GM21423 (cell line): ENCODE measurements around the gene NUDT1.

Experiments used
- ATAC-seq: cut with Tn5 transposase; IDR thresholded peaks from one replicate; pipeline ENCODE4 v1.9.1; 2021; ENCODE audit warnings: mild to moderate bottlenecking, moderate library complexity; ENCODE audit not compliant: unreplicated experiment

Gene NUDT1

DNA sequence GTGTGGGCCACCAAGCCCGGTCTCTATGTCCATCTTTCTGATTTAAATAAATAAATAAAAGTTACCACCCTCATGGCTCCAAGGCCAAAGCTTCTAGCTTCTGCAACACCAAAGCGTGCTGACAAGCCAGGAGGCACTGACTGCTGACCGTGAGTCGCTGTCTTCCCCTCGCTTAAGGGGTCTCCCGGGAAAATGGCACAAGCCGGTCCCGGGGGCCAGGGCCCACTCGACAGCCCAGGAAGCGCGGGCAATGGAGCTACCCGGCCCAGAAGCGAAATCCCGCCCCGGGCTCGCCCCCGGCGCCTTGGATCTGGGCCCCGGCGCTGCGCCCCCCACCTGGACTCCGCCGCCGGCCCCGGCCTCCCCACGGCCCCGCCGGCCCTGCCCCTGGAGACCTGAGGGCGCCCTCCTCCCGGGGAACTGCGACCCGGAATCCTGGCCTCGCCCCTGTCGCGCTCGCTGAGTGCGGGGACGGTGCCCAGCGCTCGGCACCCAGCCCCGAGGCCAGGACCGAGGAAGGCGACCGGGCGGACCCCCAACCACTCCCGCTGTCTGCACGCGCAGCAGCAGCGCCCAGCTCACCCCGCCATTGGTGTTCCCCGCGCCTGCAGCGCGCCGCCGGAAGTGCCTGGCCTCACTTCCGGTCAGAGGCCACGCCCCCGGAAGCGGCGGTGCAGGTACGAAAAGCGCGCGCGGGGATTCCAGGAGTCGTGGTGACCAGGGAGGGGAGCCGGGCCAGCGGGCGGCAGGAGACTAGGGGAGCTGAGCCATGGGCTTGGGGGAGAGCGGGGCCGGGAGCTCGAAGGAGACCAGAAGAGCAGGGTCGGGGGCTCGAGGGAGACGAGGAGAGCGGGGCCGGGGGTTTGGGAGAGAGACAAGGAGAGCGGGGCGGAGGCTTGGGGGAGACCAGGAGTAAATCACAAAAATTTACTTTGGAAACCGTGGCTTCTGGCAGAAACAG lies at the start of gene NUDT1, which contains the start of gene MRM2:
TSS of gene NUDT1 (plus strand) at position 647 of the 961 bp plus-strand sequence. CDS start 2,349 bp downstream, outside the sequence.
TSS of gene MRM2 (minus strand) at position 626 of the 961 bp plus-strand sequence. CDS start at position 590, 36 bp downstream.
- ATAC-seq: peak; percentile 76

- ATAC-seq: no peak
Observed at GRCh38 chr7:2192831-2193534, 49.0 kb upstream of the NUDT1 start.

DNA sequence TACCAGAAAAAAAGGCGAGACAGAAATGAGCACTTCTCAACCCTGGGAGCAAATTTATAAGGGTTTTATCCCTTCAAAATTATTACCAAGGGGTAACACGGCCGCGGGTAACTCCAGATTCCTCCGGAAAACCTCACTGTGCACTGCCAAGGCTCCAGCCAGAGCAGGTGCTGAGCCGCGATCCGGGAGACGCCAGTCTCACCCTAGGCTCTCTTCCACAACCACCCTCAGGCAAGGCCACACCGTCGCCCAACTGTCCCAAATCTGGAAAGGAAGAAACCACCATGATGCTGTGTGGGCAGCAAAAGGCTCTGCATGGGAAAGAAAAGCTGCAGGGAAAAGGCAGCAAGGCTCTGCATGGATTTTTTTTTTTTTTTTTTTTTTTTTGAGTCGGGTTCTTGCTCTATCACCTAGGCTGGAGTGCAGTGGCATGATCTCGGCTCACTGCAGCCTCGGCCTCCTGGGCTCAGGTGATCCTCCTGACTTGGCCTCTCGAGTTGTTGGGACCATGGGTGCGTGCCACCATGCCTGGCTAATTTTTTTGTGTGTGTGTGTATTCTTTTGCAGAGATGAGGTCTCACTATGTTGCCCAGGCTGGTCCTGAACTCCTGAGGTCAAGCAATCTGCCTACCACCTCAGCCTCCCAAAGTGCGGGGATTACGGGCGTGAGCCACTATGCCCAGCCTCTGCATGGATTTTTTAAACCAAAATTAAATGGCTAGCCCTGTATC lies 48.3 kb upstream of the NUDT1 start:
- ATAC-seq: no peak

- ATAC-seq: no peak
Observed at GRCh38 chr7:2195400-2196246, 46.4 kb upstream of the NUDT1 start.

- ATAC-seq: no peak
Observed at GRCh38 chr7:2196381-2197378, 45.3 kb upstream of the NUDT1 start.

- no peak for ATAC-seq
Observed at GRCh38 chr7:2197436-2198155, 44.4 kb upstream of the NUDT1 start.

DNA sequence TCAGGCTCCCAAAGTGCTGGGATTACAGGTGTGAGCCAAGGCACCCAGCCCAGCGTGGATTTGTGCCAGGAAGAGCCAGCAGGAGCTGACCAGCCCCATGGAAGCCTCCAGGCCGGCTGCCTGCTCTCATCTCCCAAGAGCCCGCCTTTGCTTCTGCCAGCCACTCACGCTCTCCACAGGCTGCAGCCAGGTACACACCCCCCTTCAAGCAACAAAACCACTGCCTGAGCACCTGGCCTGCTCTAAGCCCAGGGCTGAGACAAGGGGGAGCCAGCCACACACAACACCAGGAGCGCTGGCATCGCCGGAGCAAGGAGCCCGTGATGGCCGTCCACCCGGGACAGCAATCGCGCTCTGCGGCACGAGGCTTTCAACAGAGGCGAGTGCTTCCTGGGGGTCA lies 43.8 kb upstream of the NUDT1 start:
- ATAC-seq: no peak

DNA sequence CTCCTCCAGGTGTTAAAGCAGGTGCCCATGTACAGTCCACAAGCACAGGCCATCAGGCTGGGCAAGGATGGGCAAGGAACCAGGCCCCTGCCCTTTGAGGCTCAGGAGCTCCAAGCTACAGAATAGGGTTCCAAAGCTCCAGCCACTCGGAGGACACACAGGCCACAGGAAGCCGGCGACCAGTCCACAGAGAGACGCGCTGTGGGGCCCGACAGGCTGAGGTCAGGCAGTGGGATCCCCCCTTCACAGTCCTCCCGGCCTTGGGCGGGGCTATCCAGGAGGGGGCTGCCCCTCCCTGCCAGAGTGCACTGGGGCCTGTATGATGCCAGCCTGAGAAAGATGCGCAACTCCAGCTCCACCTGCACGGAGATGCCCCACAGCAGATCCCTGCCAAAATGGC lies 43.3 kb upstream of the NUDT1 start:
- ATAC-seq: no peak

DNA sequence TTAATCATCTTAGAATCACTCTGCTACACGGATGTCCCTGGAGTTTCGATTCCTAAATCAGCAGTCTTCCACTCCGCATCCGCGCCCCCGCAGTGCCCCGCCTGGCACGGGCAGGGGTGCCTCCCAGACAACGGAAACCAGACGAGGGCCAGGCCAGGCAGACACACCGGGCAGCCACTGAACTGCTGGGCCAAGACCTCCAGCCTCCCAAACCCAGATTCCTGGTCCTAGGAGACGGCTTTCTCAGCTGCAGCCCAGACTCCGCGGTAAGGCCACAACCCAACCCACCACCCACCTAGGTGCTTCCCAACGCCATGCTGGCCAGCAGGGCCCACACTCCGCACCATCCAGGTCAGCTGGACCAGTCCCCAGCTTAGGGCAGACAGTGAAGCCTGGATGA lies 42.5 kb upstream of the NUDT1 start:
- ATAC-seq: no peak

GRCh38 chr7:2199956-2200583 lies 42.0 kb upstream of the NUDT1 start:
- ATAC-seq: no peak

DNA sequence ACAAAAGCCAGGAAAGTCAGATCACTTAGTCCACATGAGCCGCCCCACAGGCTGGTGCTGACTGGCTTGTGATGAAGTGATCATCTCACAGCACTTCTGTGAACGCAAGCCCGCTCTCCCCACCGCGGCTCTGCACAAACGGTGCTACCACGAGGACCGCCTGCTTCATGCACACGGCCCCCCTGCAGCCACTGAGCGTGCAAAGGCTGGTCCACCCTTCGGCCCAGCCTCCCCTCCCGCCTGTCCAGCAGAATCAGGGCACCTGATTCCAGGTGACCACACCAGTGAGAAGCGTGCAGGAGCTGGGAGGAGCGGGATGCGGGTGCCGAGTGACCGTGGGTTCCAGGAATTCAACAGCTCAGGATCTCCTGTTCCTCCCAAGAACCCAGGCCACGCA lies 41.4 kb upstream of the NUDT1 start:
- ATAC-seq: no peak

GRCh38 chr7:2201128-2201527 lies 40.9 kb upstream of the NUDT1 start:
- ATAC-seq: no peak

GRCh38 chr7:2201686-2202360 lies 40.2 kb upstream of the NUDT1 start:
- ATAC-seq: no peak

DNA sequence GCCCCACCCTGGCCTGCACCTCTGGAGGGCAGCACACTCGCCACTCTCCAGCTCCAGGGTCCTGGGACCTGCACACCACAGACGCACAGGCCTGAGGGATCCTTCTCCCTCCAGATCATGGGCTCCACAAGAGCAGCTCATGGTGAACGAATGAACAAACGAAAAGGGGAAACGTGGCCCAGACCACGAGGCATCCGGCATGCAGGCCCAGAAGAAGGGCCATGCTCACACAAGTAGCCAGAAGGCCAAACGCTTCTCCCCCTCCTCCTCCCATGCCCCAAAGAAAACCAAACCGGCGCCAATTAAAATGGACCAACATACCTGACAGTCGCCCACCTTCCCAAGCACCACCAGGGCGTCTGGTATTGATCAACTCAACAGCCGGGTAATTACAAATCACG lies 39.7 kb upstream of the NUDT1 start:
- no peak for ATAC-seq

- ATAC-seq: no peak
Observed at GRCh38 chr7:2202901-2203765, 38.9 kb upstream of the NUDT1 start.

DNA sequence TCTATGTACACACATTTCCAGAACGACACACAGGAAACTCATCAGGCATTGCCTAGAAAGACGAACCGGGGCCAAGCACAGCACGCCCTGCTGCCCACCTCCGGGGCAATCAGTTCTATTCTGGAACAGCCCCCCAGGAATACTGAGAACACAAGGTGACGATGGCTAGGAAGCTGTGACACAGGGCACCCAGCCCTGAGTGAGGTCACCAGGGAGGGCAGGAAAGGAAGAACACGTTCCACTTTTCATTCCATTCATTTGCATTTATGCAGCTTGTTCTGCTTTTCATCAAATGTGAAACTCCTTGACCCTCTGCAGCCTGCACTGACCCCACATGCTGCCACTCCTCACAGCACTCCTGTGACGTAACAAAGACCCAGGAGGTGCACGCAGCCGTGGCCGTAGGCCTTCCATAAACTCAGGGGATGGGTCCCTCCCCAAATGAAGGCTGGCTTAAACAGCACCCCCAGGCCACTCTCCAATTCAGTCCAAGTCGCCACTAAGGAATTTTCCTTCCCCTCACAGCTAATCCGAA lies 38.2 kb upstream of the NUDT1 start:
- no peak for ATAC-seq
